Fibroblast of skin of right biceps (primary cell): ENCODE measurements around the gene GLRX5.
A peak's percentile ranks its signal among the peaks of the same experiment; 100 is the strongest.
"Not testable (repeated sequence)": the region's sequence is repeated elsewhere in the genome, so short reads cannot be mapped to it uniquely, and the experiment has no call there.

ENCODE experiments used
- DNase-seq: peaks from one replicate; pipeline ENCODE4 v3.0.0-alpha.2; 2013

The GLRX5 gene

DNA sequence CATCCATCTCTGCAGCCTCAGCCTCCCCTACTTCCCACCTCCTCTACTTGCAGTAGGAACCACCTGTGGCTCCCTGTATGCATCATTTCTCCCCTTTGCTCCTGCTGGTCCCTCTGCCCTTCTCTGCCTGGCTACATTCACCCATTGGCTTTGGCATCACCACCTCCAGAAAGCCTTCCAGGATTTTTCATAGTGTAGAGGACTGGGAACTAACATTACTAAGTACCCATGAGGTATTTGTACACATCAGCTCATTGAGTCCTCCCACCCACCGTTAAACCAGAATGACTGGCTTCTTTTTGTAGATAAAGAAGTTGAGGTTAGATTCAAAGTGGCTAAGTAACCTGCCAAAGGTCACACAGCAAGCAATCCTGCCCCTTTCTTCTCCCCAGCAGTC lies 35.5 kb upstream of the GLRX5 start:
- no peak for DNase-seq

DNA sequence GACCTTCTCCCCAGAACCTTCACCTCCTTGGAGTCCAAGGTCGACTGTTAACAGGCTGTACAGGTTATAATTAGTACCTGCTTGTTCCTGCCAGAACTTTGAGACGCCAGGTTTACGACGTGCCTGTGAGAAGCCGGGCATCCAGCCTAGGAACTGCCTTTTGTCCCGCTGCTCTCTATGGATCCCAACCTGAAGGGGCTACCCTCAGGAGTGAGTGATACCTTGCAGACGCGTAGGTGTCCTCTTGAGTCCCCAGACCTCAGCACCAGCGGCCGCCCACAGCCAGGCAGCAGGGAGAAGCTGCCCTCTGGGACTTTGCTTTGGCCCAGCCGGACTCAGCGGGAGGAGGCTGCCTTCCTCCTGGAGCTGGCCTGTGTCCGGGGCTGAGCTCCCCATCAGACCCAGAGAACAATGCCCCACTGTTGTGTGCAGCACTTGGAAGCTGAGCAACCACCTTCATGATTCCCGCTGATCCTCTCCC lies 34.6 kb upstream of the GLRX5 start:
- no peak for DNase-seq

DNA sequence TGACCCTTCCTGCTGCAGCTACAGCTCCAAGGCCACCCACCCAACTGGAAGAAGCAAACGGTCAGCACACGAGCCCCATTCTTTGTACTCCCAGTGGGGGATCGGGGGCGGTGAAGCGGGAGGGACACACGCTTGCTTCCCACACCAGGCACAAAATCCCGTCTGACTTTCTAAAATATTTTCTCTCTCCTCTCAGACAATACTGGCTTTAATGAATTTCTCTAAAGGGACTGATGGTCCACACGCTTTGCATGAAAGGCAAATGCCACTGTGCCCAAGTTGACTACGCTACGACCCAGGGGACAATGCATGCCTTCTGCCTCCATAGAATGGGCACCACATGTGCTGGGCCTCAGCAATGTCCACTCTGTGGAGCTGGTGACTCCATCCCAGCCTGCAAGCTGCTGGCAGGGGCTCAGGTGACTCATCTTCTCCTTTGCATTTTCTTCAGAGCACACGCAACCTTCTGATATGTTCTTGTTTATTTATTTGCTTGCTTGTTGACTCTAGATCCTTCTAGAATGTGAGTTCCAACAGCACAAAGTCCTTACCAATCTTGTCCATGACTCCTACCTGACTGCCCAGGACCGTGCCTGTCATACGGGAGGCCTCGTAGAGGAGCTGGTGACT lies 34.0 kb upstream of the GLRX5 start:
- peak; percentile 70 for DNase-seq

DNA sequence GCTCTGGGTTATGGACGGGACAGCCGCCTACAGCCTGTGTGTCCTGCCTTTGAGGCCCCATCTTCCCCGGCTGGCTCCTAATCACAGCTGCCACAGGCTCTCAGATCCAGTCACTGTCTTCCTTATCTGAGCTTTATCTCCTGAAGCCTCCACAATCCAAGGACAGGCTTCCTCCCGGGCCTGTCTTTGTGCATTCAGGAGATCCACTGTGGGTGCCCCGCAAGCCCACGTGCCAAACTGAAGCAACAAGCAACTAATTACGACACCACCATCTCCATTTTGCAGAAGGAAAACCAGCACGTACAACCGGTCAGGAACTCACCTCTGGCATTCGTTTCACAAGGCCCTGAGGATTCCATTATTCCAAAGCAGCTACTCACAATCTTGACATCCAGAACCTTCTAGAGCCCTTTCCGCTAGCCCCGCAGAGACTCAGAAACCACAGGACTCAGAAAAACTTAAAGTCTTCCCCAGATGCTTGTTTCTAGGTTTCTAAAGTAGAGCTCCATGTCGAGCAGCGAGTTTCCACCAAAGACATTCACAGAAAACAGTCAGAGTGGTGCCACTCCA lies 32.4 kb upstream of the GLRX5 start:
- no peak for DNase-seq

DNA sequence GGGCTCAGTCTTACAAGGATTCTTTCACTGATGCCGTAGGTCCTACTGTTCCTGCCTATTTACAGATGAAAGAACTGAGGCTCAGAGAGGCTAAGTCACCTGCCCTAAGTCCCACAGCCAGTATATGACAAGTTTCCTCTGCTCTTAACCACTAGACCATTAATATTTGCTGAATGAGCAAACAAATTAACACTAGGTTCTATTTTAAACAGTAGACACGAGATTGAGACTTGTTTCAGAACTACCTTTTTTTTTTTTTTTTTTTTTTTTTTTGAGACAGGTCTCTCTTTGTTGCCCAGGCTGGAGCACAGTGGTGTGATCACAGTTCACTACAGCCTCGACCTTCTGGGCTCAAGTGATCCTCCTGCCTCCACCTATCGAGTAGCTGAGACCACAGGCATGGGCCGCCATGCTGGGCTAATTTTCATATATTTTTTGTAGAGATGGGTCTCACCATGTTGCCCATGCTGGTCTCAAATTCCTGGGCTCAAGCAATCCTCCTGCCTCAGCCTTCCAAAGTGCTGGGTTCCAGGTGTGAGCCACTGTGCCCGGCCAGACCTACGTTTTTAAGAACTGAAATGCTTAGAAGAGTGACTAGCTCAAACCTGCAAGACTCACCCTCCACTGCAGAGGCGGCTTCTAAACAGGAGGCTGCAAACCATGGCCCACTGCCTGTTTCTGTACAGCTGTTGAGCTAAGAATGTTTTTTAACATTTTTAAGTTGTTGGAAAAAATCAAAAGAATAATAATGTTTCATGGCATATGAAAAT lies 31.3 kb upstream of the GLRX5 start:
- DNase-seq: no peak

DNA sequence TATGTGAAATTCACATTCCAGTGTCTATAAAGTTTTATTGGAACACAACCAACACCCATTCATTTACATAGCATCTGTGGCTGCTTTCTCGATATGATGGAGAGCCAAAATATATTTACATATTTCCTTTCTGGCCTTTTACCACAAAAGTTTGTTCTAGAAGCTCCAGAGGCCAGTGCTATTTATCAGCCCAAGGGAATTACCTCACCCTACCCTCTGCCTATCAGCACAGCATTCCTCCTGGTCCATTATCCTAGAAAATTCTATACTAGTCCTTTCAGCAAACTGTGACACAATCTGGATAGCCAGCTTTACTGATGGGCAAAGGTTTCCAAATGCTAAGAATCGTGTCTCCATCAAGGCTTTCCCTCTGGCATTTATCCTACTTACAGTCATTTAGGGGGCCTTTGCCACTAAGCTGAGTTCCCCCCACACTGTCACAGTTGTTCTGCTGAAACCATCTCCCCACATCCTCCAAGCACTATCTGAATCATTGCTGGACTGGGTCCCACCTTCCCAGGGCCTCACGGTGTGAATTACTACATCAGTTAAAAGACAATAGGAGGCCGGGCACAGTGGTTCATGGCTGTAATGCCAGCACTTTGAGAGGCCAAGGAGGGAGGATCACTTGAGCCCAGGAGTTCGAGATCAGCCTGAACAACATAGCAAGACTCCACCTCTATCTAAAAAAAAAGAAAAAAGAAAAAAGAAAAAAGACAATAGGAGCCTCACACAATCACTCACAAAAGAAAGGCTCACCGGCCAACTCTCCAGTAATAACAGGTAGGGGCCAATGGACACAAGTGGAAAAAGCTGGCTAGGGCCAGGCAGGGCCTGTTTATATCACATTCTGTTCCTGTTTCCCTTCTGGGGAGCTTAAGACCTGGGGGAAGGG lies 30.5 kb upstream of the GLRX5 start:
- DNase-seq: peak; percentile 78

DNA sequence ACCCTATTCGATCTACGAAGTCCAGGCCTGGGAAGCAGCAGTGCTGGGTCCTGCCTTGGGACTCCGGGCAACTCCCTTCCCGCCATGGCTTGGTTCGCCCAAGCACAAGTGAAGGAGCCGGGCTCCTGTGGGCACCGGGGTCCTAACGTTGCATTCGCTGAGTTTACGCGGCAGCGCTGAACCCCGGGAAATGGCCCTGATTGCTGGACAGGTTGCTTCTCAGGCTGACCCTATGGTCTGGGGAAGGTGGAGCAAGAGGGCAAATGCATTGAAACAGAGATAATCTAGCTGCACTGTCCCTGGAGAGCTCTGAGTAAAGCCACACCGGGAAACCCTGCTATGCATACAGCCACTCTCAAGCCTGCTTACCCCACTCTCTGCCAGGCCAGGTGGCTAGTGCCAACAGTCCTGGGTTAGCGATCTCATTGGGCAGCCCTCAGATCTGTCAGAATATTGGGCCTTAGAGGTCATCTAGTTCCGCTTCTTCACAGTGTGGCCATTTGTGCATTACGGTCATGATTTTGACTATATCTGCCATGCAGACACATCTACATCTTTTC lies 29.7 kb upstream of the GLRX5 start:
- no peak for DNase-seq

DNA sequence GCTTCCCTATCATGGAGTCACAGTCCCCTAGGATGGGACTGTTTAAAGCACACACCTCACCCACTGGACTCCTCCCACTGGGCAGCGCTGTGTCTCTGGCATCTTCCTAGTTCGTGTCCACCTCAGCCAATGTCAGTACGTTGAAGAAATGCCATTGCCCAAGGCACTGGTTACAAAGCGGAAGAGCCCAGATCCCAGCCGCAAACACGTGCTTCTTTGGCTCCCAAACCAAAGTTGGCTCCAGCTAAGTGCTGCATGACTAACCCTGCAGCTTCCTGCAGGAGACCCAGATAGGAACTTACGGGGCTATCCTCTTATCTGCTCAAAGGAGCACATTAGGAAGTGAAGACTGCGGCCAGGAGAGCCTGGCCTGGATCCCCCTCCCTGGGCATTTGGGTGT lies 27.7 kb upstream of the GLRX5 start:
- DNase-seq: peak; percentile 81

DNA sequence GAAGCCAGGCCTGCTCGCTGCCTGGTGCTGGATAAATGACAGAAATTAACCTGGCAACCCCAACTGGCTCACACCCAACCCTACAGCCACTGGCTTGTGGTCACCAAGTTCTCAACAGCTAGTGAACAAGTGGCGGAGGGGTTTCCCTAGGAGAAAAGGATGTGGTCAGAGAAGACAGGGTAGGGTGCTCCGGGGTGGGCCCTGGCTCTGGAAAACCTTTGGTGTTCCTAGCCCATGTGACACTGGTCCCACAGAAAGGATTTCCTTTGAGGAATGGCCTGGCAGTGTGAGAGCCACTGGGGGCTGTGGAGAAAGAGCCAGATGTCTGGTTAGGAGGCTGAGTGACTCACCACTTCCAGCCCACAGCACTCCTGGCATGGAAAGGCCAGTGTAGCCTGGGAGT lies 27.1 kb upstream of the GLRX5 start:
- DNase-seq: peak; percentile 68

DNA sequence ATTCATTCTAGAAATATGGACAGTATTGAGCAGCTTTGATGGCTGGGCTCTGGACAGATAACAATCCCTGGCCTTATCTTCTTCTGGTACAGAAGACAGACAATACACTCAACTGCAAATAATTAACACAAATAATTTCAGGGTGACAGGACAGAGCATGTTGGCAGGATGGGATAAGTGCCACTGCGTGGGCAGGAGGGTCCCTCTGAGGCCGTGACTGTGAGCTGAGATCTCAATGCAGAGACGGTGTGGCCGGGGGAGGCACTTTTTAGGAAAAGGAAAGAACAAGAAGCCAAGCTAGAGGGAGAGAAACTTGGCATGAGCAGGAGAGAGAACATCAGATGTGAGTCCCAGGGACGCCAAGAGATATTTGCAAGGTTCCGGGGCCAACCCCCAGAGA lies 26.5 kb upstream of the GLRX5 start:
- DNase-seq: no peak

DNA sequence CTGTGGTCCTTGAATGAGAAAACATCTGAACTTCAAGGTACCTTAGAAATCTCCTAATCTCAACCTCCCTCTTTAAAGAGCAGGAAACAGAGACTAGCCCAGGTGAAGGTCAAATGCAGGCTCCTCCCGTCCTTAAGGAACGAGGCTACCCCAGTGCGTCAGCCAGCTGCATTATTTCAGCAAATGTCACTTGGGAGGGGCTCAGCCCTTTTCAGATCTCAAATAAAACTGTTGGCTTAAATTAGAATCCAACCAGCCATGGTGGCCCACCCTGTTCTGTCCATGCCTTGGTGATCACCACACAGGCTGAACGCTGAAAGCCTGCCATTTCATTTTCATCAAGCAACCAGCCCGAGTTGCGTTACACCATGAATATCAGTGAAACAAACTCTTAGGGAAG lies 25.4 kb upstream of the GLRX5 start:
- DNase-seq: no peak

DNA sequence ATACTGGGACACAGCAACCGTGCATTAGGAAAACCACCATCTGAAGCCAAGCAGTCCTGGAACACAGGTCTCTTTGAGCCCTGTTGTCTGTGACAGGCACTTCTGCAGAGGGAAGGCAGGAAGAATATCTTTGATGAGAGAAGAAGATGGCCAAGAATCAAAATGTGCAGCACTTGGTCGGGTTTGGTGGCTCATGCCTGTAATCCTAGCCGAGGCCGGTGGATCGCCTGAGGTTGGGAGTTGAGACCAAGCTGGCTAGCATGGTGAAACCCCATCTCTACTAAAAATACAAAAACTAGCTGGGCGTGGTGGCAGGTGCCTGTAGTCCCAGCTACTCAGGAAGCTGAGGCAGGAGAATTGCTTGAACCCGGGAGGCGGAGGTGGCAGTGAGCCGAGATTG lies 24.5 kb upstream of the GLRX5 start:
- DNase-seq: not testable (repeated sequence)

DNA sequence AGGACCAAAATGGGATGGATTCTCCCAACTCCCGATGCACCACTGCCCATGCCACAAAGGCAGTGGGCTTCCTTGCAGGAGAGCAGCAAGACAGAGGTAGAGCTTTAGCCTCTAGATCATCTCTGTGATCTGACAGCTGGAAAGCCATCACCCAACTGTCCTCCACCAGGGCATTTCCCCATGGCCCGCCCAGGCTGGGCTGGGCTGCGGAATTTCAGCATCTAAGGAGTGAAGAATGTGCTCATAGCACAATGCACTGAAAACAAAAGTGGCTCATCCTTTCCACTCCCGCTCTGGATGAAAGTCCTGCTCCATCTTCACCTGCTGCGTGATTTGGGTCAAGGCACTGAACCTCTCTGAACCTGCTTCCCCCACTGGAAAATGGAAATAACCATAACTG lies 24.0 kb upstream of the GLRX5 start:
- DNase-seq: no peak

DNA sequence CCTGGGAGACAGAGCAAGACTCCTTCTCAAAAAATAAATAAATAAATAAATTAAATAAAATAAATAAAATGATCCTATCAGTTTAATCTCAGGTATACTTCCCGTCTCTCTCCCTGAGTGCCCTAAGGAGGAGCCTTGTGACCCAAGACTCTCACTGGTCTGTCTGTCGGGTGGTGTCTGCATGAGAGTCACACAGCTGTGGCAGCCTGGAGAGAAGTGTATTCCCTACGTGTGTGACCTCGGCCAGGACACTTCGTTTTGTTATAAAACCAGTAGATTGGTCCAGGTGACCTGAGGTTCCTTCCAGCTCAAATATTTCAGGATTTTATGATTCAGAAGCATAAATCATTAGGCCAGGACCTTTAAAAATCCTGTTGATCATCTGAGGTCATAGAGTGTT lies 23.2 kb upstream of the GLRX5 start:
- no peak for DNase-seq

DNA sequence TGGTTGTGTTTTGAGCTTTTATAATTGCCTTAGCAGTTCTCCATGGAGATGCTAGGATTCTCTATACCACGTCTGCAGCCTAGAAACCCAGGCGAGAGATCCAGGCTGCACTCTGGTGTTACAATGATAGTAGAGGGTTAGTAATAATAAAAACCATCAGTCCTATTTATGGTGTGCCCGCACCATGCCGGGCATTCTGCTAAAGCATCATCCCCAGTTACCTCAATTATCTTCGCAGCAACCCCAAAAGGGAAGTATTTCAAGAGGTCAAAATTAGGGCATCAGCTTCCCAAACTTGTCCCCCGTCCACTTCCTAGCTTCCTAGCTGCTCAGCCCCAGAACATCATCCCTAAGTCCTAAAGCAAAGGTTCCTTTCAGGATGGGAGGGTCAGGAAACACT lies 21.6 kb upstream of the GLRX5 start:
- DNase-seq: no peak

DNA sequence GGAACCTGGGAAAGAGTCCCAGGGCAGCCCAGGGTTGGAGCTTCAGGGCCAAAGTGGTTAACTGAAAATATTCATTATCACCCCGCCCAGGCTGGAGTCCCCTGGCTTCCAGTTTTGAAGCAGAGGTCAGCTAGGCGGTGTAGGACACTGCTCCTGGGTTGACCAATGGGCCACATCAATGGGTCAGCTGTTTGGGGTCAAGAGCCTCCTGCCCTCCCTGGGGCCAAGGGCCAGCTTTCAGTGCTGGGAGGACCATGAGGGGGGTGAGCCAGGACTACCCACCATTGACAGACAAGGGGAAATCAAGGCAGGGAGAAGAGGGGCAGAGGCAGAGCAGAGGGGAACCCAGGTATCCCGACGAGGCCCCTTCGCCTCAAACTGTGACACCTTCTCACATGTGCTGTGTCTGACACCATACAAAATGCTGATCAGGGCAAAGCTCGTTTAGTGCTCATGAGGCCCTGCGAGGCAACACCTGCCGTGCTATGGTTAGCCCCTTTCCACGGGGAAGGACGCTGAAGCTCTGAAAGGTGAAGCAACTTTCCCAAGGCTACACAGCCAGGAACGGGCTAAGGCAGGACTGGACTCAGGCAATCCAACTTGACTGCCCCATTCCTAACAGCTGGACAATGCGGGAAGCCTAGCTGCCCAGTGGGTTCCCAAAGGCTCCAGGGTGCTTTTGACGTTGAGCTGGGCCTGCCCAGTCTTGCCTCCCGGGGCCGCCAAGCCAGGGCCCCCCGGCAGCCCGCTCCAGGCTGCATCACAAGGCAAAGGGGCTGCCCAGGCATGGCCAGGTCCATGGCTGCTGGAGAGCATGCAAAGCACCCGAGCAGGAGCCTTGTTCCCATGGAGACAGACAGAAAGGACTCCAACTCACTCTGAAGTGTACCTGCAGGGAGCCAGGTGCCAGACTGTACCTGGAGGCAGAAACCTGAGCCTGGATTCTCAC lies 20.4 kb upstream of the GLRX5 start:
- no peak for DNase-seq

DNA sequence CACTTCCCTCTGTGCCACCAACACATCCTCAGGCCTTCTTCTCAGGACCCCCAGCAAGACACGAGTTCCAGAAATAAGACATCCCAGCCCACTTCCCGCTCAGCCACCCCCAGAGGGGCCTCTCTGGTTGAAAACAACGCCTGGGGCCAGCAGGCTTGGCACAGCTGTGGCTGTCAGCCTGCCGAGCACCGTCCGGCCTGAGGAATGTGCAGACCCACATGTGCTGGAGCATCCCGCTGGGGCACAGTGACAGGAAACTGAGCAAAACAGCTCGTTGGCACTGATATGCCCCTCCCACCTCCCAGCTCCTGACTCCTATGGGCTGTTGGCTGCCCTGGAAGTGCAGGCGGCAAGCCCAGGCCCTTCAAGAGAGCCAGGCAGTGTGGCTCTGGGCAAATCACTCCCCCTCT lies 19.8 kb upstream of the GLRX5 start:
- DNase-seq: peak; percentile 53

DNA sequence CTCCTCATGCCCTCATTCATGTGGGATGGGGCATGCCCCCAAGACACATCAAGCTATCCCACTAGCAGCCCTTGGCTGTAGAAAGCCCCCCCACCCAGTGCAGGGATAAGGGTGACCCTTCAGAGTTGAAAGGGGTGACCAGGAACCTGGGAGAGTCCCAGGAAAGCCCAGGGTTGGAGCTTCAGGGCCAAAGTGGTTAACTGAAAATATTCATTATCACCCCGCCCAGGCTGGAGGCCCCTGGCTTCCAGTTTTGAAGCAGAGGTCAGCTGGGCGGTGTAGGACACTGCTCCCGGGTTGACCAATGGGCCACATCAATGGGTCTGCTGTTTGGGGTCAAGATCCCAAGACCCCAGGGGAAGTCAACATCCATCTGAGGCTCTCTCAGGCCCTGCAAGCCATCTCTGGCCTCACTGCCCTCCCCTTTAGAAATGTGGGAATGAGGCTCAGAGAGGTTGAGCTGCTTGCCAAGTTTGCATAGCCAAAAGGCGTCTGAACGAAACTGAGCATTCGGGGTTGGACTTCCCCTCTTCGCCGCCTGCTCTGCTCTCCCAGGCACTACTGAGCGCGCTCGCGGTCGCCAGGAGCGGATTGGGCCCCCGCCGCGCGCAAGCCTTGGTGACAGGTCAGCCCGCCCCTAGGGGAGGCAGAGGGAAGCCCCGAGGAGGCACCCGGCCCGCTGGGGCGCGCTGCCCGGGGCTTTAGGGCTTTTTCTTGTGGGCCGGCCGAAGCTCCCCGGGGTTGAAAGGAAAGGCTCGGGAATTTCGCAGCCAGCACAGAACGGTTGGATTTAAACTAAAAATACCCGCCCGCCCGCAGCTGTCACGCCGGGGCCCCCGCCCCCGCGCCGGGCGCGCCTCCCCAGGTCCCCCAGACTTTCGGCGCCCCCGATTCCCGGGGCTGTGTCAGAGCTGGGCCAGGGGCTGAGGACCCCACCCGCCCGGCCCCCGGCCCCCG lies 19.0 kb upstream of the GLRX5 start:
- peak; percentile 67 for DNase-seq

DNA sequence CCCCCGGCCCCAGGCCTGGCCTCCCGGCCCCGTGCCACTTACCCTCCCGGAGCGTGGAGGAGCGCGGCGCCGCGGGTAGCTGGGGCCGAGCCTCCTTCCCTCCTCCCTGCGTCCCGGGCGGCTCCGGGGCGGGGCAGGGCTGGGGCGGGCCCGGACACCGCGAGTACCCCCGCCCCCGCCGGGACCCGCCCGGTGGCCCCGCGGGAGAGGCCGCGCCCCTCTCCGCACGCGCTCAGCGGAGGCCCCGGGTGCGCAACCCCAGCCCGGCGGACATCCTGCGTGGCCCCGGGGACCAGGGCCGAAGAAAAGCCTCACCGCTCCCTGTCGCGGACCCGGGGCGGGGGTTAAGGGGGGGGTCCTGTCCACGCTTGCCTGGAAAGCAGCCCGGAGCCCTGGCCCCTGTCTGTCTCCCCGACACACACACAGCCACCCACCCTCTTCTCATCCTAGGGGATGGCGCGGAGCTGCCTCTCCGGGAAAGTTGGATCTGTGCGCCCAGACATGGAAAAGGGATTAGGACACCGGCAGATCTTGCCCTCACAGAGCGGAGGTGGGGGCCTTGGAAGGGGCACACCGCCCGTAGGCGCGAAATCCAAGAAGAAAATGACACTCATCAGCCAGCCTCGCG lies 18.2 kb upstream of the GLRX5 start, which contains the start of gene SYNE3:
TSS of gene SYNE3 (minus strand) at position 97 of the 628 bp plus-strand sequence. CDS start 40,829 bp downstream, outside the sequence.
- peak; percentile 61 for DNase-seq
